HPDE6-E6E7 (cell line): Measurements from ENCODE around the gene PRKAR1B.

Experiments used
- DNase-seq: peaks from one replicate; pipeline ENCODE4 v3.0.0; 2011; ENCODE audit warnings: missing footprints; ENCODE audit errors: extremely low spot score

Gene PRKAR1B

DNA sequence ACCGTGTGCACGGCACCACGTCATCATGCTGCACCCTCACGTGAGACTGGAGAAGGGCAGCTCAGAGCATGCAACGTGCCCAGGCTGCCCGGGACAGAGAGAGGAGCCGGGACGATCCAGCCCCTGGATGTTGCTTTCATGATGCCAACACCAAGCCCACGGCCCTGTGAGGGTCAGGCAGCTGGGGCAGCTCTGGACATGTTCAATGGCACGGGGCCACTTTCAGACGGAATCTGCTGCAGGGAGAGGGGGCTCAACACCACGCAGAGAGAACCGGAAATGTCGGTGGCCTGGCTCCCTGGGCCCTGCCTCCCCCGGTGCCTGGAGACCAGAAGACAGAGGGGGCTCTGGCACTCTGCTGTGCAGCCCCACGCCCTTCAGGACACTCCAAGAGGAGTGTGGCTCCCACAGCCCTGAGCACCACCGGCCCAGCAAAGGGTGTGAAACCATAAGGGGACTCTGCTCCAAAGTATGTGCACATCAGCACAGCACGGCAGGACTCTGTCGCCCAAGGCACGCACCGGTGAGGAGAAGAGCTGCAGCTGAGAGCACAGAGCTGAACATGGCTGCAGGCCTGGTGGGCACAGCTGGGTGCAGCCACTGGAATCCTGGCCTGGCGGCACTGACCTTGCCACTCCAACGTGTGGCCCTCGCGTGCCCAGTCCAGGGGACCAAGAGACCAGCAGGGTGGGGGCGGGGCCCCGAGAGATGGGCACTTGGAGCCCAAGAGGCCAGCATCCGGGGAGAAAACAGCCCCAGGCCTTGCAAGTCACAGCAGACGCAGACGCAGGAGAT lies 137.1 kb downstream of the PRKAR1B start:
- no peak for DNase-seq

DNA sequence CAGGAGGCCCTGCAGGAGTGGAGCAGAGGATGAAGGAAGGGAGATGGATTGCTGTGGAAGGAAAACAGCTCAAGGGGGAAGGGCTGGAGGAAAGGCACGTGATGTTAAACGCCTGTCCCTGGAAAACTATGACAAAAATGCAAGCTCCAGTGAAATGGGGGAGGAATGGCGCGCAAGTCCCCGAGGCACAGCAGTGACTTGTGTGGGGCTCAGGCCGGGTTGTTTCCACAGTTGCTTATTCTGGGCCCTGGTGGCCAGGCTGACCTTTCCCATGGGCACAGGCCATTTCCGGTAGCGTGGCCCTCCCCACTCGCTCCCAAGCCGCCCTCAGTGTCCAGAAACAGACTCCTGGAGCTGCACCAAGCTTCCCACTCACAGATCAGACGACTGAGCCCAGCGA lies 139.3 kb downstream of the PRKAR1B start:
- DNase-seq = no peak

DNA sequence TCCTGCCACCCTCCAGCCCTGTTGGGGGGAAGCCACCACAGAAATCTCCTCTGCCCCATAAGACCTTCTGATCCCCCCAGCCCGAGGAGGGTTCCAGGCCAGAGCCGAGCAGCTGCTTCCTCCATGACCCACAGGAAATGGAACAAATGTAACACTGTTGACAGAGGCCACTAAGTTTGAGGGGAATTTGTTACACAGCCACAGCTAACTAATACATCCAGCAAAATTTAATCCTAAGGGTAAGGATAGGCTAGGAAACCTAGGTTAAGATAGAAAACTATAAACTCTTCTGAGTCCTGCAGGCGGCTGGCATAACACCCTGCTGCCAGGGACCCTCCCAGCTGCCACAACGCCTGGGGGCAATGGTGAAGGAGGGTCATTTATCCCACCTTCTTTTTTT lies 140.6 kb downstream of the PRKAR1B start:
- DNase-seq = no peak

DNA sequence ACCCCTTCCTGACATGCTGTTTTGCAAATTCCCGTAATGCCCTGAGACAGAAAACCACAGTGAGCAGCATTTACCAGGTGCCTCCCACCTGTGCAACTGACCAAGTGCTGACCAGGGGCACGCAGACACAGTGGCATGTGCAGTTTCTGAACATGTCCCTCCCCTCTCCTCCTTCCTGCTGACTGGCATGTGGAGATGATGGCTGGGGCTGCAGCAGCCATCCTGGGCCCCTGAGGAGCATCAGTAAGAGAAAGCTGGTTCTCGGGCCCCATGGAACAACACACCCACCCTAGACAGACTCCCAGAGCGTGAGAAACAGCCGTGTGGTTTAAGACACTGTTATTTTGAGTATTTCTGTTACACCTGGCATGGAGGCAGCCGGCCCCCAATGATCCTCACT lies 141.2 kb downstream of the PRKAR1B start:
- DNase-seq = no peak

DNA sequence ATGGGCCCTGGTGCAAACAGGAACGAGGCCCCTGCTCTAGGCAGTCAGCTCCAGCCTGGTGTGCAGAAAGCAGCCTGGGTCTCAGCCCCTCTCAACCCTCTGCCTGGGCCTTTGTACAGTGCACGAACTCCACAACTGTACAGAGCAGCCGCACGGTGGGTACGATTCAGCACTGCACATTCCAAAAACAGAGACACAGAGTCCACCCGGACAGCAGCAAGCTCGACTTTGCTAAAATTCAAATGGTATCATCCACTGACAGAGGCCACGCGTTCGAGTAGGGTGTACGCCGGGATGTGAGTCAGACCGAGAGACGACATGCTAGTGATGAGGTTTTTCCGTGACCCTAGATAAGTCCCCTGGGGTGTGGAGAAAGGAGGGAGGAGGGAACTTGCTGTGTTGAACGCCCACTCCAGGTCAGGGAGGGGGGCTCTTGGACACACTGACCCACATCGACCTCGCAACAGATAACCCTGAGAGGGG lies 141.8 kb downstream of the PRKAR1B start:
- no peak for DNase-seq

DNA sequence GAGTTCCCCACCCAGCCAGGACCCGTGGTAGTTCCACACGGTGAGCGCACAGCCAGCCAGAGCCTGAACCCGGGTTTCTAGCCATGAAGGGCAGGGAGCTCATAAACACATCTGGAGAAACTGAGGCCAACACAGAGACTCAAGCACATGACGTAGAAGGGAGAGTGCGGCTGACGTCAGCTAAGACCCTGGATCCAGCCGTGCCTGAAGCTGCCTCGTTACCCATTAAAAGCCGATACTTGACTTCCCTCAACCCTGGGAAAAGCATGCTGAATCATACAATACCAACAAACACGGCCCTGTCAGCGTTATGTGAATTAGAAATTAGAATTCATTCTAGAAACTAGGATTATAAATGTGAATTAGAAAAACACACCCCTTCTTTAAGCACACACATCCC lies 142.3 kb downstream of the PRKAR1B start:
- no peak for DNase-seq

DNA sequence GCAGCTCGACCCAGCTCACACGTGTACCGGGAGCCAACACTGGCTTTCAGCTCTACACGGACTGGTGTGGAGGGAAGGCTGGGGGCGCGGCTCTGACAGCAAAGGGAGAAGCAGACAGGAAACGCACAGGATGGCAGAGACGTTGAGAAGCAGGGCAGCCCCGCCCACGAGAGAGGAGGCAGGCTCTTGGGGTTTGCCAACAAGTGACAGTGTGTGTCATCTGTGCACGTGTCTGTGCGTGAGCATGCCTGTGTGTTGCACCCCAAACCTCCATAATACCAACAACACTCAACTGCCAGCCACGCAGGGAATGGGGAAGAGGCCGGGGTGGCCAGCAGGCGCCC lies 143.0 kb downstream of the PRKAR1B start:
- DNase-seq = no peak

DNA sequence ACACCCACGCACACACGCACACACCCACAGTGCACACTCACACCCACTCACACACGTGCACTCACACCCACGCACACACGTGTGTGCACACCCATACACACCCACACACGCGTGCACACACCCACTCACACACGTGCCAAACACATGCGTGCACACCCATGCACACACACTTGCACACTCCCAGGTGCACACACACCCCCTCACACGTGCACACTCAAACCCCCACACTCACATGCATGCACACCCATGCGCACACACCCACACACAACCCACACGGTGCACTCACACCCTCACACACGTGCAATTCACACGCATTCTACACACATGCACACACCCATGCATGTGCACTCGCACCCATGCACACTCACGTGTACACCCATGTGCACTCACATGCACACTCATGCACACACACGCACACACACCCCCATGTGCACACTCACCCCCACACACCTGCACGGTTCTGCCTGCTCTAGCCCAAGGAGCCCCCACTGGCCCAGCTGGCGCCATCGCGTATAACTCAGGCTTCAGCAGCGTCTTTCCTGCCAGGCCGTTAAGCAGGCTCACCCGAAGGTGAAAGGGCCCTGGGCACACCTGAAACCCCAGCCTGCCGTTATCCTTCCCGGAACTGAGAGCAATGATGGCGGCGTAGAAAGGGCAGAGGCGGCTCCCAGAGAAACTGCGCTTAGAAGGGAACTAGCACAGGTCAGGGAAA lies 143.5 kb downstream of the PRKAR1B start:
- no peak for DNase-seq

DNA sequence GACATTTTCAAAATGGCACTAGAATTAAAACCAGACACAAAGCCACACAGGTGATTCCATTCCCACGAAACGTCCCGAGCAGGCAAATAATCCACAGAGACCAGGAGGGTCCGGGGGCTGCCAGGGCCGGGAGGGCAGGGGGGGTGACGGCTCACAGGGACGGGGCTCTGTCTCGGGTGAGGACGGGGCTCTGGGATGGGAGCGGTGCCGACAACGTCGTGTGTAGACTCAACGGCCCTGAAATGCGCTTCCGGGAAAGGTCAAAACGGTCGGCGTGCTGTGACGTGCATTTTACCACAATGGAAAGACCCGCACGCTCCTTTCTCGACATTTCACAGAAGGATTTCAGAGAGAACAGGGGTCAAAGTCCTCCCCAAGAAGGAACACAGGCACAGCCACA lies 144.2 kb downstream of the PRKAR1B start:
- no peak for DNase-seq

DNA sequence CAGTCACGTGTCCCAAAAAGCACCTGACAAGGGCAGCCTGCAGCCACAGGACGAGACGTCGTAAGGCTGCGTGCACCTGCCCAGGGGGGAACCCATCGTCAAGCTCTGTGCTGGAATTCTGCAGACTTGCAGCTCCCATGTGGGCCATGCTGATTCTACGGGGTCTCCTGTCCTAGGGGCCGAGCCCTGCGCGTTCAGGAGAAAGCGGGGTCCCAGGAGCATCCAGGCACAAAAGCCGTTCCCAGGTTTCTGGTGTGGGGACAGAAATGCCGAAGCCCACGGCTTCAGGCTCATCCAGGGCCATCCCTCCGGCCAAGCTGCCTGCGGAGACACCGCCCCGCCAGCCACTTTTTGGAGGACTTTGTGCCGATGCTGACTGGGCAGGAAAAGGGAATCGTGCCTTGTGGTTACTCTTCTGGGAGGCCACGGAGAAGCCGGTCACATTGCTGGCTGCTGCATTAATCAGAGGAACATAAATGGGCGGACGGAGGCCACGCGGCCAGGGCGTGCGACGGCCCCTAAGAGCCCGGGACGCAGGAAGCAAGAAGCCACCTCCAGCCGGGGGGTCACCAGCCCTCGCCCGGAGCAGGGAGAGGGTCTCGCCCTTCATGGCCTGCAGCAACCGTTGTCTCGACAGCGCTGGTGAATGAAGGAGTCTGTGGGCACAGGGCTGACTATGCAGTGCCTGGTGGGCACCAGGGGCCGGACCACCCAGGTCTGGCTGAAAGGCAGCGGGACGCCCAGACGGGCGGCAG lies 144.8 kb downstream of the PRKAR1B start:
- no peak for DNase-seq

DNA sequence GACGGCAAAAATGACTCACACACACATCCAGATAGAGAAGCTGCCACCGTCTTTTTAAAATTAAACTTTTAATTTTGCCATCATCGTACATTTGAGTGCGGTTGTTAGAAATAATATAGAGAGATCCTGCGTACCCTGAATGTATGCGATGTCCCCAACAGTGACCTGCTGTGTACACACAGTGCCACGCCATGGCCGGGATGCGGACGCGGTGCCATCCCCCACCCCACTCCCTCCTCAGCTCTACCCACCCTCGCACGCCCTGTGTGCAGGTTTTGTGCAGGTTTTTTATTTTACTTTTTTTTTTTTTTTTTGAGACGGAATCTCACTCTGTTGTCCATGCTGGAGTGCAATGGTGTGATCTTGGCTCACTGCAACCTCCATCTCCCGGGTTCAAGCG lies 148.7 kb downstream of the PRKAR1B start:
- no peak for DNase-seq

DNA sequence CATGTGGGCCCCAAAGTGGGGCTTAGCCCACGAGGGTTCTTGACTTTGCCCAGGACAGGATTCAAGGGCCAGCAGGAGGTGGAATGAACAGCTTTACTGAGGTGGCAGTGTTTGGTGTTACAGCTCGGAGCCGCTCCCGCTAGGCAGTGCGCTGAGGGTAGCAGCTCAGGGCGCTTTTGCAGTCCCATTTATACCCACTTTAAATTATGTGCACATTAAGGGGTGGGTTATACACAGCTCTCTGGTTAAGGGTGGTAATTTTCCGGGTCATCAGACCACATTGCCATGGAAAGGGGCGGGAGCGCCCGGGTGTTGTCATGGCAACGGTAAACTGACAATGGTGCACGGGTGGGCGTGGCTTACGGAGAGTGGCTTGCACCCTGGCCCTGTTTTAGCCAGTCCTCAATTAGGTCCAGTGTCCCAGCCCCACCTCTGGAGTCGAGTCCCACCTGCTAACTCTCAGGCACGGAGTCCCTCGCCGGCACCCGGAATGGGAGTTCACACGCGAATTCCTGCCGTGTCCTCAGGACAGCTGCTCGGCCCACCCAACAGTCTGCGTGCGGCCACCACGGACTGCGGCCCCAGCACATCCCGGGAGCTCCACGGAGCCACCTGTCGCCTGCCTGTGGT lies 149.2 kb downstream of the PRKAR1B start:
- DNase-seq = no peak

DNA sequence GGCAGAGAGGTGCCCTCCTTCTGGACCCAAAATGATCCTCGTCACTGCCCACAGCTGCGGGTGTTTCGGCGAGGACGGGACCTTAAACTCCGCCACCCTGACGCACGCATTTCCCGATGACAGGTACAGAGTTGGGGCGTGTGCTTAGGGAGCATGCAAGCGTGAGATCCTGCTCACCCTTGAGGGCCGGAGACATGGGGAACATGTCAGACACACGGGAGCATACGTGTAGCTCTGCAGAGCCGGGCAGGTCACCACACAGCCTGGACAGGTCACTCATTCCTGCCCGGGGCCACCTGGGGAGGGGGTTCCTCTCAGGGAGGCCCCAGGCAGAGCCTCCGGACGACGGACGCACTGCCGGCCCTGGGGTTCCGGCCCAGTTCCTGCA lies 149.8 kb downstream of the PRKAR1B start:
- no peak for DNase-seq

DNA sequence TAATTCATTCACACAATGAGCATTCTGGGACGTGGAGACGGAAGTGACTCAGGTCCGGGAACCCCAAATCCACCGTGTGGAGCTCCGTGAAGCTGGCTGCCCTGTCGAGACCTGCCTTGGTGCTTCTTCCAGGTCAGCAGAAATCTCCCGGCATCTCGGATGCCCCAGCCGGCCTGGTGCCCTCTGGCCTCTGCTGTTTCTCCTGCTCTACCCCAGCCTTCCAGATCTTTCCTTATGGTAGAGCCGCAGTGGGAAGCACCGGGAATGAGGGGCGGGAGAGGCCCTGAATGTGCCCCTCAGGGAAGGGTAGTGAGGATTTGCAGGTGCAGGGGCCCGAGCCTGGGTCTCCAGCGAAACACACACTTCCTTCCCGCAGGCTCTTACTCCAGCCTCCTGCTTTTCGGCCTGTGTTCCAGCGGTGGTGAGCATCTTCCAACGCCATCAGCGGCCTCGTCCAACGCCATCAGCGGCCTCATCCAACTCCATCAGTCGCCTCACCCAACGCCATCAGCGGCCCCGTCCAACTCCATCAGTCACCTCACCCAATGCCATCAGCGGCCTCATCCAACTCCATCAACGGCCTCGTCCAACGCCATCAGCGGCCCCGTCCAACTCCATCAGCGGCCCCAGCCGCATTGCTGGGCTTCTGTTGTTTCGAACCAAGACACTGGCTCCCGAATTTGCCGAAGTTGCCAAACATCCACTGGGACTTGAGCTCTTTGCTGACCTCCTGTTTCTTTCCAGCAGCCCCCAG lies 150.4 kb downstream of the PRKAR1B start:
- DNase-seq = no peak

DNA sequence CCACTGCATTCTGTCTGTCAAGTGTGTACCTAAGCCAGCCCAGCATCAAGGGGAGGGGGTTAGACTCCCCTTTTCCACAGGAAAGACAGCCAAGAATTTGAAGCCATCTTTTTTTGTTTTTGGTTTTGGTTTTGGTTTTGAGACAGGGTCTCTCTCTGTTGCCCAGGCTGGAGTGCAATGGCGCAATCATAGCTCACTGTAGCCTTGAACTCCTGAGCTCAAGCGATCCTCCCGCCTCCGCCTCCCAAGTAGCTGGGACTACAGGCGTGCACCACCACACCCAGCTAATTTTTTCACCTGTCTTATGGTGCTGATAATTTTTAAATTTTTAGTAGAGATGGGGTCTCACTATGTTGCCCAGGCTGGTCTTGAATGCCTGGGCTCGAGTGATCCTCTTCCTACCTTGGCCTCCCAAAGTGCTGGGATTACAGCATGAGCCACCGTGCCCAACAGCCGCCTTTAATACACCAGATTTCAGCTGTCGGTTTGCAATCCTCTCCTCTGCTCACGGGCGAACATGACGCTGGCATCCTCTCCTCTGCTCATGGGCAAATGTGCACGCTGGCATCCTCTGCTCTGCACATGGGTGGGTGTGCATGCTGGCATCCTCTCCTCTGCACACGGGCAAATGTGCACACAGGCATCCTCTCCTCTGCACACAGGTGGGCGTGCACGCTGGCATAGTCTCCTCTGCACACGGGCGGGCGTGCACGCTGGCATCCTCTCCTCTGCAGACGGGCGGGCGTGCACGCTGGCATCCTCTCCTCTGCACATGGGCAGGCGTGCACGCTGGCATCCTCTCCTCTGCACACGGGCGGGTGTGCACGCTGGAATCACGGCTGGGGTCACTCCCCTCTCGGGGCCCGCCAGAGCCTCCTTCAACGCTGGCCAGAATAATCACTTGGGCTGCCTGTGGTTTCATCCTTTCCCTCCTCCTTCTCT lies 151.4 kb downstream of the PRKAR1B start:
- no peak for DNase-seq

DNA sequence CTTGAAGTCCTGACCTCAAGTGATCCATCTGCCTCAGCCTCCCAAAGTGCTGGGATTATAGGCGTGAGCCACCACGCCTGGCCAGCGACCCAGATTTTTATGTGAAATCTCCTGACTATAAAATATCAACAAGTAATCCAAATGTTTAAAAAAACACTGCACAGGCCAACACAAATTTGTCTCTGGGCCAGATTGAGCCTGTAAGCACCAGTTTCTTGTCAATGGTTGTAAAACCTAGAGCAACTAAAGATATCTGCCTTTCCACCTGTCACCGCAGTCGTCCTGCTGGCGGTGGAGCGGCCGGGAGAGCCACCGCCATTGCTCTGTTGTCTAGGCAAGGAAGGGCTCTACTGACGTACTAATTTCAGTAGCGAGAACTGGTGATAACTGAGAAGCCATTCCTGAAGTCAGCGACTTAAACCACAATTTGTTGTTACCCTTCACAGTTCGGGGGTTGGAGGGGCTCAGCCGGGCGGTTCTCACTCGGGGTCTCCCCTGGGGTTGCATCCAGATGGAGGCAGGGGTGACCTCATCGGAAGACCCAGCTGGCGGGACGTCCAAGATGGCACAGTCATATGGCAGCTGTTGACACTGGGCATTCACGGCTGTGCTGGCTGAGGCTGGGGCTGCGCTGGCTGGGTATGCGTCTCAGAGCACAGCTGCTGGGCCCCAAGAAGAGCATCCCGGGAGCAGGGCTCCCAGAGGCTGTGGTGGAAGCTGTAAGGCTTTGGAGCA lies 152.3 kb downstream of the PRKAR1B start:
- DNase-seq = no peak

DNA sequence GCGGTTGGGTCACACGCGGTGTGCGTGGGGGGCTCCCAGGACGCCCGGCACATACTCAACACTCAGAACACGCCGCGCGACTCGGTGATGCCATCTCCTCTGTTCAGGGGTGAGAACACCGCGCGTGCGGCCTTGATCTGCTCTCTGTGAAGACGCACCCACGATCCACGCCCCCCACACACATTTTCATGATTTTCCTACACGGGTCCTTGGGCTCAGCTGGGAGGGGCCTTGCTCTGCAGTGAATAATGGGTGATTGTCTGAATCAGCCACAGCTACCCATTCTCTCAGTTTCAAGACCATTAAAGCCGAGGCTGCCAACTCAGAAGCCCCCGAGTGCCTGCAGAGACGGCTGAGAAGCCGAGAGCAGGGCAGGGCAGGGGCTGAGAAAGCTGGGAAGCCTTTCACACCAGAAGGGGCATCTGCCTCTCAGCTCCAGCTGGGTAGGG lies 153.1 kb downstream of the PRKAR1B start:
- no peak for DNase-seq

DNA sequence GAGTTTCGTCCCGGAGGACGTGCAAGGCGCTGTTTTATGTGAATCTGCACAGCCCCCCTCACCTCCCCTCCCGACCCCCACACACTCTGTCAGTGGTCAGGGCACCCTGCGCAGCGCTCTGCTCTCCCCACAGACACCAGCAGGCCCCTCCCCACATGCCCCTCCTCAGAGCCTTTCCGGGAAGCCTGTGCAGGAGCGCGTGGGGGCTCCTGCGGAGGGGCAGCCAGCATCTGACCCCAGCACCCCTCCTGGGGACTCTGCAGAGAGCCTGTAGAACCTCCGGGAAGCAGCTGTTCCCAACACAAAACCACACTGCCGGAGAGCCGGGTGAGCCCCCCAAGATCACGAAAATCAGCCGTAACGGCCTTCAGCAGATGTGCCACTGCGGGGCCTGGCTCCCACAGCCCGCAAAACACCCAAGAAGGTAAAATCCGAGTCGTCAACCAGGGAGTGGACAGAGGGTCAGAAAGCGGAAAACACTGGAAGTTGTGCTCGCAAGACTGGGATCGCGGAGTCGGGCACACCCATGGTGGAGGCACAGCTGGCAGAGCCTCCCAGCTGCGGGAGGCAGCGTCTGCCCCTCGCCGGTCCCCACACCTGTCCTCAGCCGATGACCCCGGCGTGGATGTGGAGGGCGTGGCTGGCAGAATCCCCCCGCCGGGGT lies 153.7 kb downstream of the PRKAR1B start:
- DNase-seq = no peak
